A673 (cell line): Measurements from ENCODE around the gene HSFX1. TPM values are rescaled to one million over a fixed set of nuclear protein-coding genes. Genes with fewer than 3 reads are reported as not detected.

Experiments used
- BruUV-seq: library from RNA; stranded (reverse); fragments of 400-500 nt; replicated peaks from 2 replicates; lab custom pipeline; 2021; lab: Mats Ljungman, UMichigan
- CTCF ChIA-PET: fragments of 300-600 bp; sonication (Branson Sonifier 250); formaldehyde crosslinking; loops from one replicate; lab custom pipeline; 2022; ENCODE audit warnings: antibody characterized with exemption; lab: Charles Lee
- POLR2A ChIA-PET: fragments of 300-600 bp; sonication (Branson Sonifier 250); formaldehyde crosslinking; loops from one replicate; lab custom pipeline; 2022; ENCODE audit warnings: antibody characterized with exemption; ENCODE audit not compliant: low non-redundant PET; lab: Charles Lee
- DNase-seq: peaks from one replicate; pipeline ENCODE4 v3.0.0-alpha.2; 2015; ENCODE audit warnings: low spot score
- H3K27ac ChIP-seq: fragments of 200-600 bp; sonication (generic); 2 replicates; pipeline ENCODE4 v1.5.1; 2016; ENCODE audit warnings: mixed run types, low read depth, mild to moderate bottlenecking, mixed read lengths, antibody characterized with exemption, low read length; ENCODE audit not compliant: poor library complexity, severe bottlenecking
- H3K27me3 ChIP-seq: fragments of 200-600 bp; sonication (generic); replicated peaks from 2 replicates; pipeline ENCODE4 v1.6.1; 2017; ENCODE audit warnings: mixed run types, low read depth, mild to moderate bottlenecking, mixed read lengths, antibody characterized with exemption, low read length; ENCODE audit not compliant: insufficient read depth, poor library complexity
- H3K36me3 ChIP-seq: fragments of 200-600 bp; sonication (generic); 2 replicates; pipeline ENCODE4 v1.6.1; 2016; ENCODE audit warnings: mixed run types, mild to moderate bottlenecking, mixed read lengths, antibody characterized with exemption, low read length; ENCODE audit not compliant: insufficient read depth, poor library complexity, severe bottlenecking
- H3K4me1 ChIP-seq: fragments of 200-600 bp; sonication (generic); 2 replicates; pipeline ENCODE4 v1.6.1; 2017; ENCODE audit warnings: mixed run types, mild to moderate bottlenecking, mixed read lengths, antibody characterized with exemption, low read length; ENCODE audit not compliant: insufficient read depth, poor library complexity, severe bottlenecking
- H3K4me3 ChIP-seq: fragments of 200-600 bp; sonication (generic); 2 replicates; pipeline ENCODE4 v1.5.1; 2016; ENCODE audit warnings: low read depth, mixed run types, mild to moderate bottlenecking, mixed read lengths, low read length; ENCODE audit not compliant: poor library complexity, severe bottlenecking
- H3K9me3 ChIP-seq: fragments of 200-600 bp; sonication (generic); 2 replicates; pipeline ENCODE4 v1.6.1; 2016; ENCODE audit warnings: mixed run types, low read depth, mild to moderate bottlenecking, mixed read lengths, antibody characterized with exemption, low read length; ENCODE audit not compliant: poor library complexity, severe bottlenecking
- CTCF ChIP-seq: fragments of 300-800, 200-600 bp; sonication (generic); conservative IDR thresholded peaks from 2 replicates; pipeline ENCODE4 v1.5.1; 2017; ENCODE audit warnings: low read depth, mild to moderate bottlenecking, antibody characterized with exemption, low read length, moderate library complexity, mixed read lengths
- EZH2 ChIP-seq: fragments of 200-600 bp; sonication (generic); IDR thresholded peaks from 2 replicates; pipeline ENCODE4 v1.6.1; 2017; ENCODE audit warnings: borderline replicate concordance, low read depth, mild to moderate bottlenecking, mixed read lengths, antibody characterized with exemption, low read length; ENCODE audit not compliant: poor library complexity, severe bottlenecking
- intact Hi-C: fragments of 100-400 bp; cut with micrococcal nuclease; formaldehyde crosslinking; loops from one replicate; pipeline ENCODE4 v1.10.0; 2022; ENCODE audit not compliant: unreplicated experiment
- total RNA-seq: library from RNA; stranded (reverse); gene quantifications from 2 replicates; pipeline ENCODE4 v1.2.3, GENCODE V29; 2021

The HSFX1 gene
- total RNA-seq, 1 experiment from 2014 or later: 1.4 TPM

DNA sequence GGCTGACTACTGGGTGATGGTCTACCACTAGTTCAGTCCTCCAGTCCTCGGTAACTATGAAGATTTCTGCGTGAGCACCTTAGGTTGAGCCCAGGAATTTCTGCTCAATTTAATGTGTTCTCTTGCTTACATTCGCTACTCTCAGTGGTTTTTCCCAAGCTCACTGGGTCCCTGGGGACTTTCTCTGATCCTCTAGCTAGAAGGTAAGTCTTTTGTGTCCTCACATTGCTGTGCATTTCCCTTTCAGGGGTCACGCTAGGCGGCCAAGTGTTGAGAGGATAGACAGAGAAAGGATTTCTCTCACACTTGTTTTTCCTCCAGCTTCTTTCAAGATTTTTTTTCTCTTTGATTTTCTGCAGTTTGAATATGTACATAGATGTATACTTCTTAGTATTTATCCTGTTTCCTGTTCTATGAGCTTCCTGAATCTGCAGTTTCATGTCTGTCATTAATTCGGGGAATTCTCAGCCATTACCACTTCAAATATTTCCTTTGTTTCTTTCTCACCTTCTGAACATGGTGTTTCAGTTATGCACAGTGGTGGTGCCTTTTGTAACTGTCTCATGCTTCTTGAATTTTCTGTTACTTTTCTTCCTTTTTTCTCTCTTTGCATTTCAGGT, 25.3 kb downstream of the HSFX1 start:
- no peaks in the 10 kb centered on the region for H3K4me1 ChIP-seq
- ChIA-PET POLR2A (no interaction called here), CTCF (no interaction called here)
- H3K4me3 ChIP-seq: no peak overlapping the region
- DNase-seq: no peak
- no TSS peak for BruUV-seq
- H3K9me3 ChIP-seq: no peaks in the 10 kb centered on the region
- H3K36me3 ChIP-seq: no peaks in the 10 kb centered on the region
- TF ChIP-seq EZH2: no peak
- no peak for TF ChIP-seq CTCF
- H3K27me3 ChIP-seq: no peaks in the 10 kb centered on the region
- intact Hi-C loops: no loop called here
- no peak overlapping the region for H3K27ac ChIP-seq

DNA sequence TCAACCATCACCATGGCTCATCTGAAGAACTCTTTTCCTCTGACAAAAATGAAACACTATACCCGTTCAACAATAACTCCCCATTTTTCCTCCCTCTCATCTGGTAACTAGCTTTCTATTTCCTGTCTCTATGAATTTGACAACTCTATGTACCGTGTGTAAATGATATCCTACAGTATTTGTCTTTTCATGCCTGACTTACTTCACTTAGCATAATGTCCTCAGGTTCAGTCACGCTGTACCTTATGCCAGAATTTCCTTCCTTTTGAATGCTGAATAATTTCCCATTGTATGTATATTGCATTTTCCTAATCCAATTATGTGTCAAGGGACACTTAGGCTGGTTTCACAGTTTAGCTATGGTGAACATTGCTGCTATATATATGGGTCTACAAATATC, 26.1 kb downstream of the HSFX1 start:
- Histone ChIP-seq H3K9me3 (no peaks in the 10 kb centered on the region), H3K4me1 (no peaks in the 10 kb centered on the region), H3K27ac (no peak overlapping the region), H3K4me3 (no peak overlapping the region), H3K27me3 (no peaks in the 10 kb centered on the region), H3K36me3 (no peaks in the 10 kb centered on the region)
- CTCF ChIA-PET: no interaction called here
- TF ChIP-seq EZH2 (no peak), CTCF (no peak)
- DNase-seq: peak; percentile 3
- intact Hi-C loops: no loop called here
- POLR2A ChIA-PET: no interaction called here
- BruUV-seq: no TSS peak

DNA sequence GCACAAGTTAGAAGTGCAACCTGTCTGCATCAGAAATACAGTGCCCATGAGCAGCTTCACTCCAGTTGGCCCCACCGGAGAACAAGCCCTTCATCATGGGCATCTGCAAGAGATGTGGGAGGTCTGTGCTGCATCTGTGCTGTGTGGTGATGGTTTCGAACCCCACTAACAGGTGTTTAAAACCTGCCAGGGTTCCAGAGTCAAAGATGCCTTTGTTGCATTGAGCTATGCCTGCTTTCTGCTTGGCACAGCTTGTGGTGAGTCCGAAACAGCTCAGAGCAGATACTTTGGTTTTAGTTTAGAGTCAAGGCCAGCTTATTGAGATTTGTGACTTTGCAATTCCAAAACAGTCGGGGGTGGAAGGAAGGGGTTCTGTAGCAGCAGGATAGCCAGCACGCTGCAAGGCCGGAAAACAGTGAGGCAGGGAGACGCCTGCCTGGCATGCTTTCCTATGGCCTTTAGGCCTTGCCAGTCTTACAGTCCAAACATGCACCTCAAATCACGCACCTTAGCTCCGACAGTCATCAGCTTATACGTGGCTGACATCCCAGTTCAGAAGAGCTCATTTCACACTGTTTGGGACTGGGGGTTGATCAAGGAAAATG, 29.7 kb downstream of the HSFX1 start:
- no peak for TF ChIP-seq EZH2
- TF ChIP-seq CTCF: no peak

More for the DNA sequence above, 29.7 kb downstream of the HSFX1 start:
- Histone ChIP-seq H3K4me3 (no peak overlapping the region), H3K36me3 (no peaks in the 10 kb centered on the region), H3K9me3 (no peaks in the 10 kb centered on the region), H3K27ac (no peak overlapping the region), H3K27me3 (no peaks in the 10 kb centered on the region), H3K4me1 (no peaks in the 10 kb centered on the region)
- DNase-seq: no peak
- ChIA-PET POLR2A (no interaction called here), CTCF (no interaction called here)
- intact Hi-C loops: no loop called here
- BruUV-seq: no TSS peak
